GM12865 (cell line): Measurements from ENCODE around the gene PIM1.

Source experiments
- DNase-seq: peaks from one replicate; pipeline ENCODE4 v3.0.0; 2010; ENCODE audit warnings: low read depth
- H3K4me3 ChIP-seq: 2 replicates; pipeline ENCODE4 v1.5.1; 2011; ENCODE audit warnings: mild to moderate bottlenecking, low read depth, low read length, control low read depth
- CTCF ChIP-seq: IDR thresholded peaks from 2 replicates; pipeline ENCODE4 v1.5.1; 2011; ENCODE audit warnings: low read length, control low read depth, low read depth, inconsistent platforms; ENCODE audit not compliant: insufficient read depth; ENCODE audit errors: missing control alignments

Gene PIM1

GRCh38 chr6:37222125-37222967 is 52.4 kb downstream of the PIM1 start:
- TF ChIP-seq CTCF = no peak
- DNase-seq = peak; percentile 87
- H3K4me3 ChIP-seq = peak overlapping the region; percentile 64

GRCh38 chr6:37222992-37223391 is 53.0 kb downstream of the PIM1 start:
- no peak for DNase-seq
- peak overlapping the region; percentile 64 for H3K4me3 ChIP-seq
- no peak for TF ChIP-seq CTCF
